ENCODE results near the gene ELOVL1.
A peak's percentile ranks its signal among the peaks of the same experiment; 100 is the strongest.
"Not testable (repeated sequence)": the region's sequence is repeated elsewhere in the genome, so short reads cannot be mapped to it uniquely, and the experiment has no call there.

The ELOVL1 gene

GRCh38 chr1:43382027-43382779 lies 14.4 kb upstream of the ELOVL1 start:
- DNase-seq (ENCODE audit: low read depth in 3 of 3, low spot score in 1 of 3) = no peak

GRCh38 chr1:43381612-43382011 lies 13.8 kb upstream of the ELOVL1 start:
- no peak for DNase-seq (ENCODE audit: low read depth in 3 of 3, low spot score in 1 of 3)

- DNase-seq (ENCODE audit: low read depth in 3 of 3, low spot score in 1 of 3) = no peak
Measured at GRCh38 chr1:43379476-43379875, 11.7 kb upstream of the ELOVL1 start.

DNA sequence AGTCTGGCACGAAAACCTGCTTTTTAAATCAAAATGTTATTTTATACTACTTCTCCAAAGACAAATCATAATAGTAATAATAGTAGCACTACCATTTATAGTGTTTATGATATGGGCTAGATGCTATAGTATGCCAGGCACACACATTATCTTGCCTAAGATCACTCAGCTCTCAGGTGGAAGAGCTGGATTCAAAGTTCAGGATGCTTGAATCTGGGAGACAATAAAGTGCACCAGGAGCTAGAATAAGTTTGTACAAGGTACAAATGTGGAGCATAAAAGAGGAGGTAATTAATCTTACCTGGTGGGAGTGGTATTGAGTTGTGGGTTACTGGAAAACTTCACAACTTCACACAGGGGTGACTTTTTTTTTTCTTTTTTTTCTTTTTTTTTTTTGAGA lies 10.0 kb upstream of the ELOVL1 start:
- no peak for DNase-seq (ENCODE audit: low read depth in 3 of 3, low spot score in 1 of 3)

DNA sequence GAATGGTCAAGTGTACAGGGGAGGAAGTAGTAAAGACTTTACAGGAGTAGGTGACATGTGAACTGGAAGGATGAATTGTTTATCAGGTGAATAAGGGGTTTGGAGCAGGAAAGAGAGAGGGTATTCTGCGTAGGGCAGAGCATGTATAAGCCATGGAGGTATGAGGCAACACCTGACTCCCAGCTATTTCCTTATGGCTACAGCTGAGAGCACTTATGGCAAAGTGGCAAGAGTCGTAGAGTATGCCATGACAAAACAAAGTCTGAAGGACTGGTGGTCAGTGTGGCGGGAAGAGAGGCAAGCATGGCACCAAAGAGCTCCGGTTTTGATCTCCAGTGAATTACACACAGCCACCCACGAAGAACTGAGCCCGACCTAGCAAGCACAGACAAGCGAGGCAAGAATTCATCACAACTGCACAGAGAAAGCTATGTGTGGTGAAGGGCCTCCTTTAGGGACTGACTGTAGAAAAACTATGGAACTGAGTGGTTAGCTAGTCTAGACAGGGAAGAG lies 9.0 kb upstream of the ELOVL1 start:
- DNase-seq (ENCODE audit: low read depth in 3 of 3, low spot score in 1 of 3) = no peak

- DNase-seq (ENCODE audit: low read depth in 3 of 3, low spot score in 1 of 3) = no peak
Measured at GRCh38 chr1:43373066-43373940, 5.5 kb upstream of the ELOVL1 start.

DNA sequence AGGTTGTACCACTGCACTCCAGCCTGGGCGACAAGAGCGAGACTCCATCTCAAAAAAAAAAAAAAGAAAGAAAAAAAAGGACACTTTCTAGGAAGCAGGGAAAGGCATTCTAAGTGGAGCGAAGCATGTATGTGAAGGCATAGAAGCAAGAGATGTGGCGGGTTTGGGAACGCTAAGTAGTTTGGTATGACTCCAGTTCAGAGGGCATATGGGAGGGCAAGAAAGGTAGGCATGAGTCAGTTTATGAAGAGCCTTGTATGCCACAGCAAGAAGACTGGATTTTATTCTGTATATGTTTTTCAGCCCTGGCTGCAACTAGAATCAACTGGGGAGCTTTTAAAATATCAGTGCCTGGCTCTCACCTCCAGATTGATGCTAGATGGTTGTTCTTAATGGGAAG lies 4.4 kb upstream of the ELOVL1 start:
- DNase-seq (ENCODE audit: low read depth in 3 of 3, low spot score in 1 of 3) = no peak

DNA sequence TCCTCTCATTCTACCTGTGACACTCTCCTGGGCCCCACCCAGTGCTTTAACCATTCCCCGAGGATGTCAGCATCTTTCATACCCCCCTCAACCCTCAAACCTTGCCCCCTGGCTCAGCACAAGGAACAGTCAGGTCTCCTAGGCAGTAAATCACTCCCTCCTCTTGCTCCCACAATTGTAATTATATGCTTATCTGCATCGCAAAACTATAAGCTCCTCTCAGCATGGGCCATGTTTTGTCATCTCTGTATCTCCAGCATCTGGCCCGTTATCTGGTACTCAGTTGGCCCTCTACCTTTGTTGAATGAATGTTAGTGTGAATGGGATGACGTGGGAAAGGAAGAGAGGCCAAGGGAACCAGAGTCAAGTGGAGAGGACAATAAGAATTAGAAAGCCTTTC lies 2.8 kb upstream of the ELOVL1 start:
- no peak for DNase-seq (ENCODE audit: low read depth in 3 of 3, low spot score in 1 of 3)

- DNase-seq (ENCODE audit: low read depth in 3 of 3, low spot score in 1 of 3) = not testable (repeated sequence)
Measured at GRCh38 chr1:43369779-43370178, 2.0 kb upstream of the ELOVL1 start.

DNA sequence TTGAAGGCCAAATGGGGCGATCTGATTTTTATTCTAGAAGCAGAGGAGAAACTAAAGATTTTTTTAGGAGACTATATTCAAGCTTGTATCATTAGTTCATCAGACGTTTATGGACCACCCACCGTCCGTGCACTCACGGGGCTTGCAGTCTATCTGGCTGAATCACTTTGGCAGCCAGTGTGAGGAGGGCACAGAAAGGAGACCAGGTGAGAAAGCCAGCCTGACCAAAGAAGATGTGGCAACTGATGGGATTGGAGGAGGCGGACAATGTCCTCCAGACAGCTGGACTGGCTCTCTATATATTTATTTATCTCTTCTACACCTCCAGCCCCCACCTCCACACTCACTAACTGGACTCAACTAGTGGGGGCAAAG lies 822 bp upstream of the ELOVL1 start:
- no peak for DNase-seq (ENCODE audit: low read depth in 3 of 3, low spot score in 1 of 3)

DNA sequence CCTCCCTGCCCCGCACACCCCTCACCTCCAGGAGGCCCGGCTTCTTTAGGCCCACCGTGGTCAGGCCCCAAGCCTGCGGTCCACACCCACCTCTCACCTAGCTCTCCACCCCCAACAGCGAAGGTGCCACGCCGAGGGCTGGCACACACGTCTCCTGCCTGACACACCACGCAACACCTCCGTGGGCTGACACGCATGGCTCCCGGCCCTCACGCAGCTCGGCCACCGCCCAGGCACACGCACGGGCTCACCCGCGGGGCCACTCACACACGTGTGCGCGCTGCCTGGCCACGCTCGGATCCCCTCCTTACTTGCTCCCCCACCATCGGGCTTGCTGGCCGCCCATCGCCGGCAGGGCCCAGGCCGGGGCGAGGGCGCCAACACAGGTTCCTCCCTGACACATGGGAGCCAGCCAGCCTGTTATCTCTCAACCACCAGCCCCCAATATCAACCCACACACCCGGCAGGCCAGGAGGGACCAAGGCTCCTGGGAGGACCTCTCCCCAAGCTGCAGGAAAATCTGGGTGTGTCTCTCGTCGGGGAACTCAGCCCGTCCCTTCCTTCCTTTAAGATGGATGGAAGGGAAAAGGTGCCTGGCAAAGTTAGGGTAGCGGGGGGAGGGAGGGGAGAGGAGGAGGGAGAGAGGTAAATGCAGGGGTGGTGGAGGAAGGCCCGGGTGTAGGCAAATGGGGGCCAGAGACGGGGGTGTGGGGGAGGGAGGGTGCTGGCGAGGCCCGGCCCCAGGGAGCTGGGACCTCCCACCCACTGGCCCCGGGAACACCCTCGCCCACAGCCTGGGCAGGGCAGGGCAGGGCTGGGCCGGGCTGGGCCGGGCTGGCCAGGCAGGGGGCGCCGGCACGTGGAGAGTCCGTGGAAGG lies 546 bp downstream of the ELOVL1 start:
- no peak for DNase-seq (ENCODE audit: low read depth in 3 of 3, low spot score in 1 of 3)

DNA sequence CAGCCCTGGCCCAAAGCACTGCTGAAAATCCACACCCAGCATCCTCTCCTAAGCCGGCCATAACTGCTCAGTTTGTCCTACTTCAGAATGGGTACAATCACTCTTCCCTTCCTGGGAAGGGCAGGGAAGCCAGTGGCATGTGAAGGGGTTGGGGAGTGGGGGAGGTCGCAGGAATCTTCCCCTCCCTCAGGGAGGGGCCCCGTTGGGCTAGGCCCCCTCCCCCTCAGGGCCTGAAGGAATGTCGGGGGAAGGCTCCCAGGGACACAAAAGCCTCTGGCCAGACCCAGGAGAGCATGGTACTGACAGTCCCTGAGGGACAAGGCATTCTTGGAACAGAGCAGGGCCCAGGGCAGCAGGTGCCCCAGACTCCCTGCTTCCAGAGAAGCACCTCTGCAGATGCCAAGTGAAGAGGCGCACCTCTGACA lies 1.2 kb downstream of the ELOVL1 start:
- DNase-seq (ENCODE audit: low read depth in 3 of 3, low spot score in 1 of 3) = no peak

GRCh38 chr1:43366179-43366578 lies 1.6 kb downstream of the ELOVL1 start:
- no peak for DNase-seq (ENCODE audit: low read depth in 3 of 3, low spot score in 1 of 3)

GRCh38 chr1:43365678-43366077 lies 2.1 kb downstream of the ELOVL1 start:
- DNase-seq (ENCODE audit: low read depth in 3 of 3, low spot score in 1 of 3) = no peak

- DNase-seq (ENCODE audit: low read depth in 3 of 3, low spot score in 1 of 3) = no peak
Measured at GRCh38 chr1:43363935-43364525, 3.8 kb downstream of the ELOVL1 start.

DNA sequence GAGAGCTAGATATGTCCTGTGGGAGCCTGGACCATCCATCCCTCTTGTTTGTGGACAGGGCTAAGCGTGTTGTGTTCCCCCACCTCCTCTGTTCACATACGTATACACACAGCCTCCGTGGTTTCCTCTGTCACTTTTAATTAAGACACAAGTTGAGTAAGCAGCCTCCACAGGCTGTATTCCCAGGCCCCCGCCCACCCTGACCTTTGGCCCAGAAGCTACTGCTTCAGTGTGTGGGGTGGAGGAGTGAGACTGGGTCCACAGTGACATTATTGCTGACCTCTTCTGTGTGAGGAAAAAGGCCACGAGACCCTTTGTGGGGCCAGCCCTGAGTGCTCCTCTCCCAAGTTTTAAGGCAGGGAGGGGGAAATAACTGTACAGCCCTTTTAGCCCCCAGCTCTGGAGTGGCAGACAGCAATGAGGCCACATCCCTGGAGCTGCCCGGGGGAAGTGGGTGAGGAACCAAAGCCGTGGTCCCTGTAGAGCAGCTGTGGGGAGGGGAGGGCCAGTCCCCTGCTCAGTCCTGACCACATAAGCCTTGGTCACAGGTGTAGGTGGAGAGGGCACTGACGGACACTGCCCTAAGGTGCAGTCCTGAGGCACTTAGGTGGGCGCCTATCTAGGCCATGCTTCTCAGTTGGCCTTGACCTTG lies 4.4 kb downstream of the ELOVL1 start:
- no peak for DNase-seq (ENCODE audit: low read depth in 3 of 3, low spot score in 1 of 3)

GRCh38 chr1:43360616-43361015 lies 7.2 kb downstream of the ELOVL1 start:
- no peak for DNase-seq (ENCODE audit: low read depth in 3 of 3, low spot score in 1 of 3)

DNA sequence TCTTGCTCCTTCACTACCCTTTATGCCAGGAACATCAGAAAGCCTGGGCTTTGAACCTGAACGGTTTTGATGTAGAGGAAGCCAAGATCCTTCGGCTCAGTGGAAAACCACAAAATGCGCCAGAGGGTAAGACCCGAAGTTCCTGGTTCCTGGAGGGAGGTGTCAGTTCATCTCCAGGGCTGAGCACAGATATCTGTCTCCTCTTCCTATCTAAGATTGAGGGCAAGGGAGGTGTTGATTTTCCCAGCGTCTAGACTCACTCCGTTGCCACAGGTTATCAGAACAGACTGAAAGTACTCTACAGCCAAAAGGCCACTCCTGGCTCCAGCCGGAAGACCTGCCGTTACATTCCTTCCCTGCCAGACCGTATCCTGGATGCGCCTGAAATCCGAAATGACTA lies 8.1 kb downstream of the ELOVL1 start:
- no peak for DNase-seq (ENCODE audit: low read depth in 3 of 3, low spot score in 1 of 3)

GRCh38 chr1:43358746-43359693 lies 8.8 kb downstream of the ELOVL1 start, which contains the start of gene CDC20:
TSS of gene CDC20 (plus strand) at chr1:43358981. CDS start at chr1:43359216, 235 bp downstream.
- peak; percentile 86 to 97 (median 89) for DNase-seq (ENCODE audit: low read depth in 3 of 3, low spot score in 1 of 3)

Data from stimulated activated CD4-positive, alpha-beta T cell treated with anti-CD3 and anti-CD28 coated beads, TNF-alpha, amount 100 ng/mL, for 1 hour (primary cell).